NCI-H2196 treated with DMSO at 0.1 percent for 48 hours (cell line): ENCODE results near the gene SHISA4.

Experiments used
- DNase-seq: peaks from one replicate; lab custom pipeline; 2025; ENCODE audit not compliant: unreplicated experiment; lab: John Stamatoyannopoulos, UW

SHISA4 gene

DNA sequence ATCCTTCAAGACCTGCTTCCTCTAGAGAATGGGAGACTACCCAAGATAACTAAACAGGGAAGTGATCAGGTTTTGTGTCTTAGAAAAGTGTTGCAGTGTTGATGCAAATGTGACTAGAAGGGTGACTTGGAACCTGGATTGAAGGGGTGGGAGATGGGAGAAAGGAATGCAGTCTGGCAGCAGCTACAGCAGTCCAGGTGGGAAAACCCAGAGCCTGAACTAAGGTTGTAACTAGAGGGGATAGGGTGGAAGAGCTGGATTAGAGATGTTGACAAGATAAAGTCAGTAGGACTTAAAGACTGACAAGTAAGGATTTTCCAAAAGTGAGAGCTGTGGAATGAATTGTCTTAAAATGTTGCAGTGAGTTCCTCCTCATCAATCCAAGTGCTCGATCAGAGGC is 7.1 kb upstream of the SHISA4 start:
- no peak for DNase-seq

GRCh38 chr1:201882665-201883132 is 6.0 kb upstream of the SHISA4 start:
- DNase-seq: no peak

DNA sequence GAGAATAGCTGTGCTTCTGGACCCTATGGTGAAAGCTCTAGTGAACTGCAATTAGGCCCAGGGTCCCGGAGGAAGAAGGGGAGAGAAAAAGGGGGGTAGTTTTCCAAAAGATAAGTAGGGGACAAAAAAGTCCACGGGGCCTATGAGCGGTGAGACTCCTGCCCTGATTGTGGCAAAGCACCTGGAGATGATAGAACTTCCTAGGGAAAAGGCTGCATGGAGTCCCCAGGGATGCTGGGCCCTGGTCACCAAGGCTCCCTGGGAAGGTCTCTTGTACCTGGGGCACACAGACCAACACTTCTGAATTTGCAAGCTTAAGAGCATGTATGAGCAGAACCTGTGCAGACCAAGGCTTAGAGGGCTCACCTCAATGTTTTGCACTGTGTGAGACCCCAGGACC is 5.4 kb upstream of the SHISA4 start:
- no peak for DNase-seq

DNA sequence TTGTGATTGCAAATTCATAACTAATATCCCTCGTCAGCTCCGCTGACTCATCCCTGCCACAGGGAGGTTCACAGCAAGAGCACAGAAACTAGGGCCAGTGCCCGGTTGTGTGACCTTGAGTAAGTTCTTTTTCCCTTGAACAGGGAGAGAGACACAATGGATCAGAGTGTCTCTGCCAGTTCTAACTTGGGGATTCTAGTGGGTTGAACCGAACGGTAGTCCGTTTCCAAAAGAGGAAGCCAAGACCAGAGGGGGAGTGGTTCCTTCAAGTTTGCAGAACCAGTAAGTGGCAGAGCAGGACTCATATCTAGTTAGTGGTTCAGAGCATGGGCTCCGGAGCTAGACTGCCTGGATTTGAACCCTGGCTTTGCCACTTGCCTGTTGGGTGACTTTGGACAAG is 4.9 kb upstream of the SHISA4 start:
- no peak for DNase-seq

GRCh38 chr1:201884425-201884824 is 4.3 kb upstream of the SHISA4 start:
- DNase-seq: no peak

DNA sequence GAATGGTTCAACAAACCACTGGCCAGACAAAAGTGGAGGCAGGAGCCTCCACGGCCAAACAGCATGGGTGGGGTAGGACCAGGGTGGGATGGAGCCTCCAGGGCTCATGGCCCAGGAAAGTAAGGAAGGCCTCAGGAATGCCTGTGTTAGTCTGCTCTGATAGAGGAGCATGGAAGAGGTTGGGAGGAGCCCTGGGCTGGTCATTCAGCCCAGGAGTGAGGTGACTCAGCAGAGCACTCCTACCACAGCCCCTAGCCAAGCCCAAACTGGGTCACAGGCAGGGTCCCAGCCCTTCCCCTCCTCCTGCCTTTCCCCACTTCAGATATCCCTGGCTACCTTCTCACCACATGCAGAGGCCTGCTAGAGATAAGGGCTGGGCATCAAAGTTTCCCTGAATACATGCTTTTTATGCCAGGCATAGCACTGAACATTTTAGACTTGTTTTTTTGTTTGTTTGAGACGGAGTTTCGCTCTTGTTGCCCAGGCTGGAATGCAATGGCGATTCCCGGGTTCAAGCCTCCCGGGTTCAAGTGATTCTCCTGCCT is 3.1 kb upstream of the SHISA4 start:
- no peak for DNase-seq

DNA sequence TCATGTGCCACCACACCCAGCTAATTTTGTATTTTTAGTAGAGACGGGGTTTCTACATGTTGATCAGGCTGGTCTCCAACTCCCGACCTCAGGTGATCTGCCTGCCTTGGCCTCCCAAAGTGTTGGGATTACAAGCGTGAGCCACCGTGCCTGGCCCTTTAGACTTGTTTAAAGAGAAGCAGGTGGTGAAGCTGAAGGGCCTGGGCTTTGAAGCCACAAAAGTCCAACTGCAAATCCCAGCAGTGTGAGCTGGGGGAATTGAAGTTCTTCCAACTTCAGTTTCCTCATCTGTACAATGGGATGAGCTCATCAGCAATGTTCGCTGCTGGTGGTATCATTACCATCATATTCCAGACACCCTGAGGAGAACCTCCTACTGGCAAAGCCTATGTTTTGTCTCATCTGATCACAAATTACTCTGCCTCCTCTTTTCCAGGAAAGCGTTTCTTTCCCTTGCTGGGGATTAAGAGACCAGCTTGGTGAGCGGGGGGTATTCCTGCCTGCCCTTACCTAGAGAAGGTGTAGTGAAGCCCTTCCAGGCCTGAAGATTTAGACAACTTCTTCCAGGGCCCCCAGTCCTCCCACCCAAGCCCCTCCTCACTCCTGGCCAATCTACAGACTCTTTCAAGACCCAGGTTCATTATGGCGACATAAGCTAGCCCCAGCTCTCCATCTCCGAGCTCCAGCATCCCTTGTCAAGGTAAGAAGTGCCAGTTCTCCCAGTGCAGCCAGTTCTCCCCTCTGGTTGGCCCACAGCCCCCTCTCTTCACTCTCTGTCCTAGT is 2.4 kb upstream of the SHISA4 start:
- DNase-seq: no peak

DNA sequence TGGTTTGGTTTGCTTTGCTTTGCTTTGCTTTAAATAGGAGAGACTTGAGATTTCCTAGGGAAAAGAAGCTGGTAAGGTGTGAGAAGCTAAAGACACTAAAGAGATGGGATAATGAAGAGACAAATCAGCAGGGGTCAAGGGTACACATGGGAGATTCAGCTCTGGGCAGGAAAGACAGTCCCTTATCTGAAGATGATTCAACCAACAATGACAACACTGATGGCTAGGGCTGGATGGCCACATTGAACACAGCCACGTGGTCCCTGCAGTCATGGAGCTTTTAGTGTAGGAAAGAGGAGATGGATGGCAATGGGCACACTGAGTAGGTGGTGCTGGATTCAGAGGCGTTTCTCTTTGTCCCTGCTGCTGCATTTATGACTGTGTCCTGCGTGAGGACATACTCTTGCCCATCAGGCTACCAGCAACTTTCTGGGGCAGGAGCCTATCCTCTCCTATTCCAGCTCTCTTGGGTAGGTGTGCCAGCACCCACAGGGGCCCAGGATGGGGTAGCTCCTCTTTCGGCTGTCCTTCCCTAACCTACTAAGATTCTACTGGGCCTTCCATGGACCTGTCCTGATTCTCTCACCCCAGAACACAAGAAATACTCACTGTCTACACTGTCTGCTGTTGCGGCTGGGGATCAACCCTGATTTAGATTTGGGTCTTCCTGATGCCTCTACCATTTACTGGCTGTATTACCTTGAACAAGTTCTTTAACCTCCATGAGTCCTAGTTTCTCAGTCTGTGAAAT is 1.4 kb upstream of the SHISA4 start:
- no peak for DNase-seq

GRCh38 chr1:201889090-201889968 is 631 bp downstream of the SHISA4 start:
- DNase-seq: no peak

- no peak for DNase-seq
These were observed 1.5 kb downstream of the SHISA4 start for GRCh38 chr1:201890223-201890622.

- no peak for DNase-seq
These were observed 2.2 kb downstream of the SHISA4 start for GRCh38 chr1:201890806-201891450.

- DNase-seq: no peak
These were observed 2.9 kb downstream of the SHISA4 start for GRCh38 chr1:201891451-201892045.

GRCh38 chr1:201892211-201892610 is 3.5 kb downstream of the SHISA4 start:
- no peak for DNase-seq

GRCh38 chr1:201893431-201893830 is 4.7 kb downstream of the SHISA4 start:
- no peak for DNase-seq

GRCh38 chr1:201894343-201895119 is 5.8 kb downstream of the SHISA4 start:
- DNase-seq: no peak

DNA sequence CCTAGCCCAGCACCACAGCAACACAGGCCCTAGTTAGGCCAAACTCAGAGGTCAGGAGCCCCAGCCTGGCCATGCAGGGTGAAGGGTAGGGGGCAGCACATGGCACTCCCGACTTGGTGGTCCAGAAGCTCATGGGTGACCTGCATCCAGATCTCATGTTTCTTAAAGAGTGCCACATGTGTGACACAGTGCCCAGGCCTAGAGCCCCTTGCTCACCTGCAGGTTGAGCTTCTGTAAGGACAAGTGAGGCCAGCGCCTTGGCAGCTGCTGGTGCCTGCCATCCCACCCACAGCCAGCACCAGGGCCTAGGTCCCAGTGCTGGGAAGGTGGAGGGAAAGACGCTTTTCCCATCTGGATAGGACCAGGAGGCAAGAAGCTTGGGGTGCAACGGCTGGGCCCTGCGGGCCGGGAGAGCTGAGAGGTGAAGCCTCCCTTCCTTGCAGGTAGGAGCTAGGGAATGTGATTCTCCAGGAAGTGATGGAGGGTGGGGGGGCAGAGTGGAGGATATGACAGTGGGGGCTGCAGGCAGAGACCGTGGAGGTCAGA is 6.5 kb downstream of the SHISA4 start:
- DNase-seq: no peak

GRCh38 chr1:201895913-201896807 is 7.5 kb downstream of the SHISA4 start:
- DNase-seq: peak; percentile 80

- no peak for DNase-seq
These were observed 8.3 kb downstream of the SHISA4 start for GRCh38 chr1:201896951-201897391.
